CD8-positive, alpha-beta memory T cell (primary cell): ENCODE results near the gene LRCH1. TPM values are rescaled to one million over a fixed set of nuclear protein-coding genes. Genes with fewer than 3 reads are reported as not detected.
A peak's percentile ranks its signal among the peaks of the same experiment; 100 is the strongest.

ENCODE experiments used
- CTCF ChIA-PET: fragments of 350-600 bp; sonication (Branson Sonifier 250); formaldehyde crosslinking; loops from one replicate; lab custom pipeline; 2021; ENCODE audit warnings: antibody characterized with exemption; lab: Charles Lee
- POLR2A ChIA-PET: fragments of 350-600 bp; sonication (Branson Sonifier 250); formaldehyde crosslinking; loops from one replicate; lab custom pipeline; 2021; ENCODE audit warnings: antibody characterized with exemption; lab: Charles Lee
- DNase-seq, 5 donors: peaks; one replicate each; pipeline versions ENCODE4 v3.0.0 to v3.0.0-alpha.2; 2020 to 2022; ENCODE audit warnings: mixed read lengths in 1 of 5
- H3K27ac ChIP-seq: one replicate; pipeline ENCODE4 v1.7.0; 2013; ENCODE audit warnings: low read depth, mild to moderate bottlenecking, low read length, moderate library complexity
- H3K27me3 ChIP-seq: 2 replicates; pipeline ENCODE4 v1.7.0; 2013; ENCODE audit warnings: low read length, mild to moderate bottlenecking; ENCODE audit not compliant: insufficient read depth, poor library complexity, severe bottlenecking
- H3K36me3 ChIP-seq: 2 replicates; pipeline ENCODE4 v1.7.0; 2013; ENCODE audit warnings: mild to moderate bottlenecking, low read length, moderate library complexity; ENCODE audit not compliant: insufficient read depth
- H3K4me1 ChIP-seq: 2 replicates; pipeline ENCODE4 v1.7.0; 2013; ENCODE audit warnings: mild to moderate bottlenecking, low read length, moderate library complexity; ENCODE audit not compliant: insufficient read depth
- H3K4me3 ChIP-seq: 2 replicates; pipeline ENCODE4 v1.7.0; 2013; ENCODE audit warnings: mild to moderate bottlenecking, low read length
- H3K9me3 ChIP-seq: 2 replicates; pipeline ENCODE4 v1.7.0; 2013; ENCODE audit warnings: mild to moderate bottlenecking, low read length
- H3K27ac Mint-ChIP-seq, 8 donors: one replicate each; pipeline ENCODE4 v1.8.0; 2020 to 2021; ENCODE audit warnings: mixed read lengths in 8 of 8, mild to moderate bottlenecking in 6 of 8, inconsistent platforms in 3 of 8, moderate library complexity in 3 of 8
- H3K27me3 Mint-ChIP-seq, 2 donors: one replicate each; pipeline ENCODE4 v1.8.0; 2020 to 2021; ENCODE audit warnings: mixed read lengths in 2 of 2, mild to moderate bottlenecking in 1 of 2, moderate library complexity in 1 of 2
- H3K36me3 Mint-ChIP-seq, 3 donors: one replicate each; pipeline ENCODE4 v1.8.0; 2020 to 2021; ENCODE audit warnings: mixed read lengths in 3 of 3, inconsistent platforms in 1 of 3, mild to moderate bottlenecking in 1 of 3
- H3K4me1 Mint-ChIP-seq, 3 donors: one replicate each; pipeline ENCODE4 v1.8.0; 2020 to 2021; ENCODE audit warnings: mixed read lengths in 3 of 3, inconsistent platforms in 1 of 3, mild to moderate bottlenecking in 1 of 3
- H3K4me3 Mint-ChIP-seq, 7 donors: one replicate each; pipeline ENCODE4 v1.8.0; 2020 to 2021; ENCODE audit warnings: mixed read lengths in 7 of 7, mild to moderate bottlenecking in 6 of 7, moderate library complexity in 4 of 7, inconsistent platforms in 2 of 7
- H3K9me3 Mint-ChIP-seq, 5 donors: one replicate each; pipeline ENCODE4 v1.8.0; 2020 to 2022; ENCODE audit warnings: mixed read lengths in 5 of 5, mild to moderate bottlenecking in 3 of 5, moderate library complexity in 2 of 5, inconsistent platforms in 1 of 5
- polyA plus RNA-seq: library from polyadenylated mRNA; unstranded; fragments of 300-500 nt; fragmentation: Illumina TruSeq; gene quantifications from one replicate; pipeline ENCODE4 v1.2.3, GENCODE V29; 2021
- total RNA-seq, 2 experiments: library from RNA; stranded (reverse); gene quantifications; one replicate each; pipeline ENCODE4 v1.2.3, GENCODE V29; 2021

Gene LRCH1
- total and polyA plus RNA-seq, 3 experiments from 2014 or later, result 4.9 to 17.8 (median 16.7) TPM

DNA sequence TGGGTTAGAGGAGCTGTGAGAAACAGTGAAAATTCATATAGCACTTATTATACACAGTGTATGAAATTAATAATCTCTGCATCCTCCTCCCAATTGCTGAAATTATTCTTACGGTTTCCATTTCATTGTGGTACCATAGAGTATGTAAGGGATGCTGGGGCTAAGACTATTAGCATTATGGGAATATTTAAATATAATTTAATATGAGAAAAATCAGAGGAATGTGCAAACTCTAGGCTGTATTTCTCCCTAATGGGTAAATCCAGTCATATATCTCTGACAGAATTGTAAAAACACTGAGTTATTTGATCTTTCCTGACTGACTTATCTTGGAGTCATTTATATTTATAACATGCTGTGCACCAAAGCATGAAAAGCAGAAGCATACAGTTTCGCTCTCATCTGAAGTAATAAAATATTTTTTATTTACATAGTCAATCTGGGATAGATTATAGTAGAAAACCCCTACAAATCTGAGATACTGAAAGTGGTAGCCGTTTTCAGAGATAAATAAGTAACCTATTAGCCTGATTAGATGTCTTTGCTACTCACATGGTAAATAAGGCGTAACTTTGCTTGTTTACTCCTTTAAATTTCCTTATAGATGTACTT is 34.9 kb downstream of the LRCH1 start:
- no peak overlapping the region for H3K4me3 Mint-ChIP-seq
- H3K27ac Mint-ChIP-seq, result no peak overlapping the region
- Histone ChIP-seq H3K4me1 (peaks cover 24% of the 10 kb centered on the region), H3K27ac (no peak overlapping the region), H3K4me3 (no peak overlapping the region), H3K27me3 (no peaks in the 10 kb centered on the region), H3K36me3 (no peaks in the 10 kb centered on the region), H3K9me3 (no peaks in the 10 kb centered on the region)
- POLR2A ChIA-PET, result no interaction called here
- CTCF ChIA-PET, result no interaction called here
- no peaks in the 10 kb centered on the region for H3K27me3 Mint-ChIP-seq
- no peak for DNase-seq
- H3K9me3 Mint-ChIP-seq, result no peaks in the 10 kb centered on the region
- peaks cover 28 to 69% (median 63%) of the 10 kb centered on the region in 3 donors for H3K4me1 Mint-ChIP-seq
- H3K36me3 Mint-ChIP-seq, result no peaks in the 10 kb centered on the region

DNA sequence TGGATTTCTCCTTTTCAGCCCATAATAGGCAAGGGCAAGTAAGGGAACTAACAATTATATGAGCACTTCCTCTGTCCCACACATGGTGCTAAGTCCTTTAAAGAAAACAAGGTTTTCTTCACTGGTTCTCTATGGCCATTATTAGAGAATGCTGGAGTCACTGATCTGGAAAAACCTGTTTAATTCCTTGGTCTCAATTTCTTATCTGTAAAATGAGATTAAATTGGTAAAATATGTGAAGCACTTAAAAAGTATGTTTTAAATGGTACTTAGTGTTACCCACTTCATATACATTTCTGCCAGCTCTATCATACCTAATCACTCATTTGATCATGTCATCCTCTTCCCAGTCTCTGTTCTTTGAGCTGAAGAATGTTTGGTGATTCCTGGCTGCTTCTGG is 39.4 kb downstream of the LRCH1 start:
- no peaks in the 10 kb centered on the region for H3K27me3 Mint-ChIP-seq
- ChIA-PET CTCF (interaction anchor here (2.3 kb wide), 1 partner anchor 41 kb away, joined by 6 read pairs; no protein-coding TSS in a partner anchor), POLR2A (no interaction called here)
- H3K4me3 Mint-ChIP-seq, result peak overlapping the region in 2 of 7 donors; percentile 6 to 18
- no peaks in the 10 kb centered on the region for H3K9me3 Mint-ChIP-seq
- H3K36me3 ChIP-seq, result no peaks in the 10 kb centered on the region
- peaks cover 57% of the 10 kb centered on the region for H3K4me1 ChIP-seq
- no peak overlapping the region for H3K4me3 ChIP-seq
- peak overlapping the region in 3 of 8 donors; percentile 2 to 53 (median 50) for H3K27ac Mint-ChIP-seq
- H3K4me1 Mint-ChIP-seq, result peaks cover 46 to 81% (median 76%) of the 10 kb centered on the region in 3 donors
- no peaks in the 10 kb centered on the region for H3K36me3 Mint-ChIP-seq
- no peak overlapping the region for H3K27ac ChIP-seq
- no peak for DNase-seq
- H3K9me3 ChIP-seq, result no peaks in the 10 kb centered on the region
- no peaks in the 10 kb centered on the region for H3K27me3 ChIP-seq

DNA sequence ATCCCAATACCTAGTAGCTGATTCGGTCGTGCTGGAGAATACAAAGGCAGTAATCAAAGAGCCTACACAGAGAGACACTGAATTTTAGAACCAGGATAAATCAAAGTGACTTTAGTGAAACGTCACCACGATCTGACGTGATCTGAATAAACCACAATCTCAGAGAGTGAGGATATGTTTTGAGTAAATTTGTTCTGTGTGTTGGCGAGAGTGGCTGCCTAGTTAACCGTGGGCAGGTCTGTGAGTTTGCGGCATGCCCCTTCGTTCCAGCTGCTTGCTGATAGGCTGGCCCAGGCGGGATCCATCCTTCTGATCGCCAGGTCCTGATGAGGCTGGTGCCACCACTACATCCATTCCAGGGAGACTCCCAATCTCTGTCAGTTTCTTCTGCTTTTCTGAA is 40.4 kb downstream of the LRCH1 start:
- peak overlapping the region in 5 of 8 donors; percentile 37 to 79 (median 42) for H3K27ac Mint-ChIP-seq

DNA sequence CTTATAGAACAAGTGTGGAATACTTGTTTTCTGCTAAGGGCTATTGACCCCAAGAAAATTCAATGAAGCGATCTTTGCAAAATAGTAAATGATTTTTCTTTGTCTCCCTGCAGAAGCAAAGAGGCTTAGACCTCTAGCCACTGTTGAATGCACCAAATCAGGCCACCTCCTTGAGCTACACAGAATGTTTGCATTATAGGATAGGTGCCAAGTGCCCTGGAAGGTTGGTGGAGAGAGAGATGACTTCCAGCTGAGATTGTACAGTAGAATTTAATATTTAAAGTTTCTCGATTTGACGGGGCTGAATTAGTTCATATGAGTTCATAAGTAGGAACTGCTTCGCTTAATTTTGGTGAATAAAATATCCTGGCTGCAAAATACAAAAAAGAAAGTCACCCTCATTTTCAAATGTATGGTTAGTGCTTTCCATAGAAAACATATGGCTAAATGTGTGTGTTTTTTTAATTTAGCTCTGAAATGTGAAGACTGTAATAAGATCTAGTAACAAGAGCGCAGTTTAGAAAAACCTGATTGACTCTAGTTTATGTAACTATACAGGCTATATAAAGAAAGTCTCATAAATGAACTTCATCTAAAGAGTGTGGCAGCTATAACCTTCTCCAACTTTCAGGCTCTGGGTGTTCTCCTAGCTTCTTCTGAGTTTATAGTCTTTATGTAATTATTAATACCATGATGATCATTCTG is 41.6 kb downstream of the LRCH1 start:
- Histone ChIP-seq H3K36me3 (no peaks in the 10 kb centered on the region), H3K4me1 (peaks cover 53% of the 10 kb centered on the region), H3K27me3 (no peaks in the 10 kb centered on the region), H3K9me3 (no peaks in the 10 kb centered on the region), H3K27ac (no peak overlapping the region), H3K4me3 (no peak overlapping the region)
- H3K27ac Mint-ChIP-seq, result peak overlapping the region in 2 of 8 donors; percentile 5 to 50
- no peaks in the 10 kb centered on the region for H3K9me3 Mint-ChIP-seq
- ChIA-PET POLR2A (no interaction called here), CTCF (interaction anchor here (0.7 kb wide), 1 partner anchor 10 kb away, joined by 3 read pairs; no protein-coding TSS in a partner anchor)
- H3K4me1 Mint-ChIP-seq, result peaks cover 62 to 94% (median 92%) of the 10 kb centered on the region in 3 donors
- no peak overlapping the region for H3K4me3 Mint-ChIP-seq
- H3K27me3 Mint-ChIP-seq, result no peaks in the 10 kb centered on the region
- H3K36me3 Mint-ChIP-seq, result no peaks in the 10 kb centered on the region
- no peak for DNase-seq

More for the DNA sequence above, 40.4 kb downstream of the LRCH1 start:
- Histone ChIP-seq H3K27me3 (no peaks in the 10 kb centered on the region), H3K36me3 (no peaks in the 10 kb centered on the region), H3K27ac (no peak overlapping the region), H3K4me1 (peaks cover 57% of the 10 kb centered on the region), H3K9me3 (no peaks in the 10 kb centered on the region), H3K4me3 (peak overlapping the region; percentile 4)
- ChIA-PET POLR2A (no interaction called here), CTCF (no interaction called here)
- H3K27me3 Mint-ChIP-seq, result no peaks in the 10 kb centered on the region
- H3K4me3 Mint-ChIP-seq, result peak overlapping the region in 6 of 7 donors; percentile 24 to 72 (median 44)
- H3K9me3 Mint-ChIP-seq, result no peaks in the 10 kb centered on the region
- no peaks in the 10 kb centered on the region for H3K36me3 Mint-ChIP-seq
- peak in 2 of 5 donors; percentile 44 to 78 for DNase-seq
- H3K4me1 Mint-ChIP-seq, result peaks cover 52 to 87% (median 80%) of the 10 kb centered on the region in 3 donors

DNA sequence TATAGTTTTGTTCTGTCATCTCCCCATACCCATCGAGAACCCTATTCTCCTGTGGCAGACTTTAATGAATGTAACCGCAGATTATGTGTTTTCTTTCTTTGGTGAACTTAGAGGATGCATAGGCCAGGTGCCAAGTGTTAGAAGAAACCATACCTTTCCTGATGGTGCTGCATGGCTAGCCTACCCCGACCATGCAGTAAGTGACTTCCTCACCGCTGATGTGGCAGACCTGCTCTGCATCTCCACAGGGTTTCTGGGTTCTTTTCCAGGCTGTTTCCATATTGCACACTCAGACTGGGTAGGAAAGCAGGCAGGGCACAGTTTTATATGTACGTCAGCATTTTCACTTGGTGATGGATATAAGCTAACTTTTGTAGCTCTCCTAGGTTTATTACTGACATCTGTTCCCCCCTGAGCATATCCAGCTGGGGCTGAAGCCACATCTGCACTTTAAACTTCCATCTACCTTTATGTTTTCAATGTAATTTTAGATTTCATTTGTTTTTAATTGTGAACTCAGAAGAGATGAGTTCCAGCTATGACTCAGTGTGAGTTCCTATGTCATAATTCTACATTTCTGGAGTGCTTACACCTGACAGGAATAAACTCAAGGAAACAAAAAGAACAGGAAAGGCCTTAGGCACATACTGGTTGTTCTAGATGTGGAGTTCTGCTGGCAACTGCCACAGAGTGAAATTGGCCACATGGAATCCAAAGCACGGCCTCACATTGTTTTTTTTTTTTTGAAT is 42.3 kb downstream of the LRCH1 start:
- H3K4me1 Mint-ChIP-seq, result peaks cover 58 to 91% (median 89%) of the 10 kb centered on the region in 3 donors
- no peaks in the 10 kb centered on the region for H3K27me3 Mint-ChIP-seq
- H3K27ac Mint-ChIP-seq, result peak overlapping the region in 1 of 8 donors; percentile 5
- H3K4me1 ChIP-seq, result peaks cover 45% of the 10 kb centered on the region
- no peaks in the 10 kb centered on the region for H3K27me3 ChIP-seq
- H3K27ac ChIP-seq, result no peak overlapping the region
- no peak overlapping the region for H3K4me3 ChIP-seq
- H3K36me3 Mint-ChIP-seq, result no peaks in the 10 kb centered on the region
- POLR2A ChIA-PET, result no interaction called here
- H3K9me3 Mint-ChIP-seq, result no peaks in the 10 kb centered on the region
- DNase-seq, result no peak
- CTCF ChIA-PET, result no interaction called here
- H3K9me3 ChIP-seq, result no peaks in the 10 kb centered on the region
- no peak overlapping the region for H3K4me3 Mint-ChIP-seq
- H3K36me3 ChIP-seq, result no peaks in the 10 kb centered on the region

DNA sequence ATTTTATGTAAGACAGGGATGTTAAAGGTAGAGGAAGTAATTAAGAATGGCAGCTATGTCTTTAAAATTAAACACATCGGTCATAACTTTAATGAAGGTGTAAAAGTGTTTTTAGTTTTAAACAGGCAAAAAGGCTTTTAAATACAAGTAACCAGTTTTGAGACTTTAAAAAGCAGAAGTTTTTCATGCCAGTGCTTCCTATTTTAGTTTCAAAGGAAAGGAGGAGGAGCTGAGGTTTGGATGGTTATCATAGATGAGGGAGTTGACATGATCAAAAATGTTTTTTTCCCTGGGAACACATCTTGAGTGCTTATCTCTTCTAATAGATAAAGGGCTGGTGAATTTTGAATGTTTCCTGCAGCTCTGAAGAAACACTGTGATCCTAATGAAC is 42.9 kb downstream of the LRCH1 start:
- ChIA-PET POLR2A (no interaction called here), CTCF (no interaction called here)
- peaks cover 59 to 91% (median 91%) of the 10 kb centered on the region in 3 donors for H3K4me1 Mint-ChIP-seq
- H3K9me3 Mint-ChIP-seq, result no peaks in the 10 kb centered on the region
- Histone ChIP-seq H3K27ac (no peak overlapping the region), H3K9me3 (no peaks in the 10 kb centered on the region), H3K27me3 (no peaks in the 10 kb centered on the region), H3K4me3 (no peak overlapping the region), H3K4me1 (peaks cover 48% of the 10 kb centered on the region), H3K36me3 (no peaks in the 10 kb centered on the region)
- H3K27me3 Mint-ChIP-seq, result no peaks in the 10 kb centered on the region
- no peak overlapping the region for H3K27ac Mint-ChIP-seq
- H3K4me3 Mint-ChIP-seq, result no peak overlapping the region
- no peaks in the 10 kb centered on the region for H3K36me3 Mint-ChIP-seq
- no peak for DNase-seq

DNA sequence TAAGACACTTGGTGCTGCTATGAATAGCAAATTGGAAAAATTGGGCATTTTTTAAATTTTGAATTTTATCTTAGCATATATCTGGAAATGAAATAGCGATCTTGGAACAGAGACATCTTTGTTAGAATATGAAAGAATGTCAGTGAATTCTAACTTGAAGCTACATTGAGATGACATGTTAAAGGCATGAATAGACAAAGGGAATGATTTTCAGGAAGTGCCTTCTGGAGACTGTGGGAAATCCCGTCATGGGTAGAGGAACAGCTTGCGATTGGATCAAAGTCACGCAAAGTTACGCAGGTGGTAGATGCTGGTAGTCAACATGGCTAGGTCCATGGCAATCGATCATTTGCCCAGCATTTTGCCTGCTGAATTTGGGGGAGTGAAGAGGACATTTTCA is 43.5 kb downstream of the LRCH1 start:
- Mint-ChIP-seq H3K27ac (no peak overlapping the region), H3K4me1 (peaks cover 64 to 93% (median 91%) of the 10 kb centered on the region in 3 donors), H3K9me3 (no peaks in the 10 kb centered on the region), H3K4me3 (no peak overlapping the region), H3K36me3 (no peaks in the 10 kb centered on the region), H3K27me3 (no peaks in the 10 kb centered on the region)
- H3K4me3 ChIP-seq, result no peak overlapping the region
- DNase-seq, result no peak
- ChIA-PET POLR2A (interaction anchor here (0.7 kb wide), 1 partner anchor 22 kb away, joined by 3 read pairs; no protein-coding TSS in a partner anchor), CTCF (no interaction called here)
- H3K27ac ChIP-seq, result no peak overlapping the region
- peaks cover 54% of the 10 kb centered on the region for H3K4me1 ChIP-seq
- no peaks in the 10 kb centered on the region for H3K36me3 ChIP-seq
- no peaks in the 10 kb centered on the region for H3K27me3 ChIP-seq
- H3K9me3 ChIP-seq, result no peaks in the 10 kb centered on the region
